OCI-LY3 (cell line): Measurements from ENCODE around the gene CBY1.

Source experiments
- H2AFZ ChIP-seq: fragments of 200-600, 300-600 bp; shearing (Covaris generic); 2 replicates; pipeline ENCODE4 v1.6.0; 2014; ENCODE audit warnings: antibody characterized with exemption, low read depth, low read length
- H3K27ac ChIP-seq: fragments of 200-600, 300-600 bp; sonication (generic); 2 replicates; pipeline ENCODE4 v1.5.1; 2014; ENCODE audit warnings: mild to moderate bottlenecking, low read length, moderate library complexity, mixed read lengths
- H3K27me3 ChIP-seq: fragments of 200-600, 300-600 bp; sonication (generic); 2 replicates; pipeline ENCODE4 v1.6.1; 2014; ENCODE audit warnings: low read depth, low read length, mixed read lengths
- H3K36me3 ChIP-seq: fragments of 200-600, 300-600 bp; sonication (generic); replicated peaks from 2 replicates; pipeline ENCODE3; 2014; ENCODE audit warnings: low read depth, low read length, mixed read lengths
- H3K4me1 ChIP-seq: fragments of 300-600, 200-600 bp; sonication (generic); 2 replicates; pipeline ENCODE4 v1.6.1; 2014; ENCODE audit warnings: low read length, mixed read lengths
- H3K4me2 ChIP-seq: fragments of 200-600, 300-600 bp; sonication (generic); 2 replicates; pipeline ENCODE4 v1.6.1; 2014; ENCODE audit warnings: low read length, mixed read lengths
- H3K4me3 ChIP-seq: fragments of 300-600, 200-600 bp; sonication (generic); 2 replicates; pipeline ENCODE4 v1.5.1; 2014; ENCODE audit warnings: antibody characterized with exemption, mild to moderate bottlenecking, low read length, moderate library complexity
- H3K79me2 ChIP-seq: fragments of 300-600, 200-600 bp; shearing (Covaris generic); 2 replicates; pipeline ENCODE4 v1.6.1; 2014; ENCODE audit warnings: mild to moderate bottlenecking, low read length, mixed read lengths
- H3K9ac ChIP-seq: fragments of 300-600, 200-600 bp; shearing (Covaris generic); 2 replicates; pipeline ENCODE4 v1.6.0; 2014; ENCODE audit warnings: mild to moderate bottlenecking, low read length, moderate library complexity
- H3K9me3 ChIP-seq: fragments of 200-600, 300-600 bp; shearing (Covaris generic); 2 replicates; pipeline ENCODE4 v1.6.1; 2014; ENCODE audit warnings: low read length, mixed read lengths; ENCODE audit not compliant: insufficient read depth
- H4K20me1 ChIP-seq: fragments of 200-600, 300-600 bp; sonication (generic); 2 replicates; pipeline ENCODE4 v1.6.1; 2016; ENCODE audit warnings: low read length, mixed read lengths; ENCODE audit not compliant: insufficient read depth
- EZH2phosphoT487 ChIP-seq: fragments of 200-600 bp; shearing (Covaris generic); IDR thresholded peaks from 2 replicates; pipeline ENCODE4 v1.6.1; 2018; ENCODE audit warnings: antibody characterized with exemption, mixed run types, low read depth
- TF ChIP-seq, protein P1 (sequence below): fragments of 200-600, 300-600 bp; sonication (generic); IDR thresholded peaks from 2 replicates; pipeline ENCODE4 v1.5.1; 2014; ENCODE audit warnings: antibody characterized with exemption, low read length, low read depth

Gene CBY1

DNA sequence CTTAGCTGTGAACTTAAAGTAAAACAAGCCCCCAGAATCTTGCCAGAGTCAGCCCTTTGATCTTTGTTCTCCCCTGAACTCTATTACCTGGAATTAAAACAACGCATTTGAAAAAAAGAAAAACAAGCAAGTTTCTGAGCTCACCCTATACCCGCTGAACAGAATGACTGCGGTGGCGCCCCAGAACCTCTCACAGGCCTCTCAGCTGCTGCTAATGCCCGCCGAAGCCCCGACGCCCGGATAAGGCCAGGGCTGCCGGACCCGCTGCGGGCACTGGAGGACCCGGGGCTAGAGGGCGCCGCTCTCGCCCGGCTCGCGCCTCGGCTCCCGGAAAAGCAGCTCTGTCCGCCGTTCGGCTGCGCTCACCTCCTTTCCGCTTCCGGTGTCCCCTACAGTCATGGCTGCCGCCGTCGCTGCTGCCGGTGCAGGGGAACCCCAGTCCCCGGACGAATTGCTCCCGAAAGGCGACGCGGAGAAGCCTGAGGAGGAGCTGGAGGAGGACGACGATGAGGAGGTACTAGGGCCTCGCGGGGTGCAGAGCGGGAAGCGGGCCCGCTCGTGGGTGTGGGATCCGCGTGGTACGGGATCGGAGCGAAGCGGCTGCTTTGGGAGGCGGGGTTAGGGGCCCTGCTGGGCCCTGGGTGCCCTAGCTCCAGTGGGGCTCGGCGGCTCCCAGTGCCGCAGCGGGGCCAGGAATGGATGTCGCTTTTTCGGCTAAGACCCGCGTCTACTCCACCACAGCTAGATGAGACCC is 25.3 kb downstream of the CBY1 start, which contains the start of gene TOMM22:
Gene TOMM22 (plus strand): TSS at position 376 of the 754 bp plus-strand sequence. CDS start 22 bp downstream, at position 398.
- Histone ChIP-seq H3K79me2 (peaks cover 16% of the 10 kb centered on the region), H3K27me3 (no peaks in the 10 kb centered on the region), H3K4me2 (peak within 1 kb of the TSS; percentile 97), H3K4me3 (peak within 1 kb of the TSS; percentile 87), H3K36me3 (peaks cover 39% of the 10 kb centered on the region), H2AFZ (peak within 1 kb of the TSS; percentile 95), H3K27ac (peak within 1 kb of the TSS; percentile 46), H3K9ac (peak within 1 kb of the TSS; percentile 84), H3K9me3 (no peaks in the 10 kb centered on the region), H4K20me1 (0 out of 2 replicates have a peak, but pooled peaks cover 3% of the 10 kb centered on the region), H3K4me1 (peaks cover 8% of the 10 kb centered on the region)
- TF ChIP-seq, protein P1, sequence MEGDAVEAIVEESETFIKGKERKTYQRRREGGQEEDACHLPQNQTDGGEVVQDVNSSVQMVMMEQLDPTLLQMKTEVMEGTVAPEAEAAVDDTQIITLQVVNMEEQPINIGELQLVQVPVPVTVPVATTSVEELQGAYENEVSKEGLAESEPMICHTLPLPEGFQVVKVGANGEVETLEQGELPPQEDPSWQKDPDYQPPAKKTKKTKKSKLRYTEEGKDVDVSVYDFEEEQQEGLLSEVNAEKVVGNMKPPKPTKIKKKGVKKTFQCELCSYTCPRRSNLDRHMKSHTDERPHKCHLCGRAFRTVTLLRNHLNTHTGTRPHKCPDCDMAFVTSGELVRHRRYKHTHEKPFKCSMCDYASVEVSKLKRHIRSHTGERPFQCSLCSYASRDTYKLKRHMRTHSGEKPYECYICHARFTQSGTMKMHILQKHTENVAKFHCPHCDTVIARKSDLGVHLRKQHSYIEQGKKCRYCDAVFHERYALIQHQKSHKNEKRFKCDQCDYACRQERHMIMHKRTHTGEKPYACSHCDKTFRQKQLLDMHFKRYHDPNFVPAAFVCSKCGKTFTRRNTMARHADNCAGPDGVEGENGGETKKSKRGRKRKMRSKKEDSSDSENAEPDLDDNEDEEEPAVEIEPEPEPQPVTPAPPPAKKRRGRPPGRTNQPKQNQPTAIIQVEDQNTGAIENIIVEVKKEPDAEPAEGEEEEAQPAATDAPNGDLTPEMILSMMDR, result peak; percentile 84
- TF ChIP-seq EZH2phosphoT487, result no peak

DNA sequence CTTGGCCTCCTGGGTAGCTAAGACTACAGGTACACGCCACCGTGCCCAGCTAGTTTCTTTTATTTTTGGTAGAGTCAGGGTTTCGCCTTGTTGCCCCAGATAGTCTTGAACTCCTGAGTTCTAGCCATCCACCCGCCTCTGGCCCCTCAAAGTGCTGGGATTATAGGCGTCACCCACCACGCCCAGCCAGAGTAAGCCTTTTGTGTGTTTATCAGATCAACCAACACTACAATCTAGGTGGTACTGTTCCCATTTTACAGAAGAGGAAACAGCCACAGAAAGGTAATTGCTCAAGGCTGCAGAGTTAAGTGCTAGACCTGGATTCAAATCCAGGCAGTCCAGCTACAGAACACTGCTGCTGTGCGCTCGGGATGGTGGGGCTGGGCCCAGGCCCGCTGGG is 28.5 kb downstream of the CBY1 start:
- Histone ChIP-seq H4K20me1 (0 out of 2 replicates have a peak, but pooled peaks cover 3% of the 10 kb centered on the region), H3K9me3 (no peaks in the 10 kb centered on the region), H3K27me3 (no peaks in the 10 kb centered on the region), H3K27ac (no peak overlapping the region), H3K4me2 (no peak overlapping the region), H3K4me1 (peaks cover 8% of the 10 kb centered on the region), H3K36me3 (peaks cover 53% of the 10 kb centered on the region), H2AFZ (no peak overlapping the region), H3K4me3 (no peak overlapping the region), H3K9ac (no peak overlapping the region), H3K79me2 (peaks cover 16% of the 10 kb centered on the region)
- TF ChIP-seq EZH2phosphoT487, result no peak
- TF ChIP-seq, protein P1, result no peak

DNA sequence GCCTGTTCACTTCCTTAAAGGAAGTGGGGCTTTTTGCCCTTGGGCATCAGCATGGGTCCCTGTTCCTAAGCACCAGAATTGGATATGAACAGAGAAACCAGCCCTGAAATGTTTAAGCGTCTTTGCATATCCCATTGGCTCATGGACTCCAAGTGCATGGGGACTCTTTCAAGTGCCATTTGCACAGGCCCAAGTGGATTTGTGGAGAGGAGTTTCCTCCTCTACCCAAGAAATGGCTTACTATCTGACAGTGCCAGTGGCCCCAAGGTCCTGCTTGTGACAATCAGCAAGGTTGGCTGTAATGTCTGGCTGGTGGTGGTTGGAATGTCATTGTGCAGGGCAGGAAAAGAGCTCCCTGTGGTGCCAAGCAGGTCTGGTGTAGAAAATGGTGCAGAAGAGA is 29.3 kb downstream of the CBY1 start:
- H3K36me3 ChIP-seq, result peaks cover 53% of the 10 kb centered on the region
- peaks cover 17% of the 10 kb centered on the region for H3K79me2 ChIP-seq
- TF ChIP-seq, protein P1, result no peak
- no peak for TF ChIP-seq EZH2phosphoT487
- 0 out of 2 replicates have a peak, but pooled peaks cover 3% of the 10 kb centered on the region for H4K20me1 ChIP-seq
- no peaks in the 10 kb centered on the region for H3K9me3 ChIP-seq
- no peak overlapping the region for H3K27ac ChIP-seq
- H3K4me2 ChIP-seq, result no peak overlapping the region
- no peak overlapping the region for H3K4me3 ChIP-seq
- H2AFZ ChIP-seq, result no peak overlapping the region
- H3K9ac ChIP-seq, result no peak overlapping the region
- H3K27me3 ChIP-seq, result no peaks in the 10 kb centered on the region
- peaks cover 8% of the 10 kb centered on the region for H3K4me1 ChIP-seq

DNA sequence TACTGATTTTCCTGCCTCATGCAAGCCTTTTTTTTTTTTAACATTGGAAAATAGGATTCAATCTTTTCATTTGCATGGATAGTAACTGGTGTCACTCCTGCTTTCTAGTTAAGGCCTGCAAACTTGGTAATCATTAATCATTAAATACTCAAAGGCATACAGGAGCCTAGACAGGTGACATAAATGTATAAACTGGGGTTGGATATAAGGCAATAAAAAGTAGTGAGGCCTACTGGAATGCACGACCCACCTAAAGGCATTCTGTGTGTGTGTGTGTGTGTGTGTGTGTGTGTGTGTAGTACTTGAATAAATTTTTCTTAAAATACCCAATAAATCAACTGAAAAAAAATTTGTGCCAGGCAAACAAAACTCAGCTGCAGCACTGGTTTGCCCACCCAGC is 33.2 kb downstream of the CBY1 start:
- no peaks in the 10 kb centered on the region for H3K4me1 ChIP-seq
- H3K27me3 ChIP-seq, result no peaks in the 10 kb centered on the region
- TF ChIP-seq EZH2phosphoT487, result no peak
- TF ChIP-seq, protein P1, result no peak
- H2AFZ ChIP-seq, result no peak overlapping the region
- no peak overlapping the region for H3K27ac ChIP-seq
- H3K9me3 ChIP-seq, result no peaks in the 10 kb centered on the region
- no peaks in the 10 kb centered on the region for H4K20me1 ChIP-seq
- H3K9ac ChIP-seq, result no peak overlapping the region
- H3K4me3 ChIP-seq, result no peak overlapping the region
- no peak overlapping the region for H3K4me2 ChIP-seq
- peaks cover 15% of the 10 kb centered on the region for H3K79me2 ChIP-seq
- H3K36me3 ChIP-seq, result peaks cover 47% of the 10 kb centered on the region
